ENCODE measurements around the gene KDM5B.

The KDM5B gene

GRCh38 chr1:202815120-202815519 lies 6.9 kb upstream of the KDM5B start:
- TF ChIP-seq, protein P1, sequence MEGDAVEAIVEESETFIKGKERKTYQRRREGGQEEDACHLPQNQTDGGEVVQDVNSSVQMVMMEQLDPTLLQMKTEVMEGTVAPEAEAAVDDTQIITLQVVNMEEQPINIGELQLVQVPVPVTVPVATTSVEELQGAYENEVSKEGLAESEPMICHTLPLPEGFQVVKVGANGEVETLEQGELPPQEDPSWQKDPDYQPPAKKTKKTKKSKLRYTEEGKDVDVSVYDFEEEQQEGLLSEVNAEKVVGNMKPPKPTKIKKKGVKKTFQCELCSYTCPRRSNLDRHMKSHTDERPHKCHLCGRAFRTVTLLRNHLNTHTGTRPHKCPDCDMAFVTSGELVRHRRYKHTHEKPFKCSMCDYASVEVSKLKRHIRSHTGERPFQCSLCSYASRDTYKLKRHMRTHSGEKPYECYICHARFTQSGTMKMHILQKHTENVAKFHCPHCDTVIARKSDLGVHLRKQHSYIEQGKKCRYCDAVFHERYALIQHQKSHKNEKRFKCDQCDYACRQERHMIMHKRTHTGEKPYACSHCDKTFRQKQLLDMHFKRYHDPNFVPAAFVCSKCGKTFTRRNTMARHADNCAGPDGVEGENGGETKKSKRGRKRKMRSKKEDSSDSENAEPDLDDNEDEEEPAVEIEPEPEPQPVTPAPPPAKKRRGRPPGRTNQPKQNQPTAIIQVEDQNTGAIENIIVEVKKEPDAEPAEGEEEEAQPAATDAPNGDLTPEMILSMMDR (IDR thresholded peaks at IDR 0.05; ENCODE audit: low read depth, low read length, missing control alignments): no peak
- H3K4me3 ChIP-seq (ENCODE audit: low read depth, low read length): no peak overlapping the region
- DNase-seq (ENCODE audit: low read depth): no peak

GRCh38 chr1:202812176-202813026 lies 4.2 kb upstream of the KDM5B start:
- TF ChIP-seq, protein P1 (IDR thresholded peaks at IDR 0.05; ENCODE audit: low read depth, low read length, missing control alignments): no peak
- no peak for DNase-seq (ENCODE audit: low read depth)
- H3K4me3 ChIP-seq (ENCODE audit: low read depth, low read length): no peak overlapping the region

DNA sequence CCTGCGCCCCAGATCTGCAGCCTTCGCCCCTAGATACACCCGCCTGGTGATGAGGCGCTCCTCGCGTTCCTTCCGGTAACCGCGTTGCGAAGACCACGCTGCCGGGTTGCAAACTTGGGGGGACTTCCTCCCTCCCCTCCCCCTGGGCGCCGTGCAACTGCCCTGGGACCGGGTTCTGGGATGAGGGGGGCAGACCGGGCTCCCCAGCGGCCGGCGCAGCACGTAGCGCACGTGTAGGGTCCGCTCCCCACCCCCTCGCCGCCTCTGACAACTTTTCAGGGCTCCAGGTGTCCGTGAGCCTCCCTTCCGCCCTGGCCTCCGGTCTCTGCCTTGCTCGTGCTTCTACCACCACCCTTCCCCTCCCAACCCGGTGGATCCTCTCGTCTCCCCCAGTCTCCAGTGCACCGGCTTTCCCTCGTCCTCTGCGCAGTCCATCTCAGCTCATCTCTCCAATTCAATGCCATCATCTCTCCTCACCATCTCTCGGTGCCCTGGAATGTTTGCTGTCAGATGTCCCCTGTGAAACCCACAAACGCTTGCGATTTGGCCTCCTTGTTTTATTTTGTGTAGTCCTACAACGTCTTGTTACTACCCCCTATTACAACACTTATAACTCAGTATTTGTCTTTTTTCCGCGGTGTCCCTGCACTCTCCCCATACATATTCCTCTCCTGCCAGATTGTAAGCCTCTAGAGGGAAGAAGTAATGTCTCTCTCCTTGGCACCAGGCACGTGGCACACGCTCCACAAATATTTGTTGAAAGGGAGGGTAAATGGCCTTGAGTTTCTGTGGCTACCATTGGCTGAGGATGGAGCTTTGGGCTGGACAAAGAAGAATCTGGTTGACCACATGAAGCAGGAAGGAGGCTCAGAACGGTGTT lies 3.3 kb upstream of the KDM5B start:
- H3K4me3 ChIP-seq (ENCODE audit: low read depth, low read length): peak overlapping the region; percentile 67
- DNase-seq (ENCODE audit: low read depth): no peak
- TF ChIP-seq, protein P1 (IDR thresholded peaks at IDR 0.05; ENCODE audit: low read depth, low read length, missing control alignments): no peak

DNA sequence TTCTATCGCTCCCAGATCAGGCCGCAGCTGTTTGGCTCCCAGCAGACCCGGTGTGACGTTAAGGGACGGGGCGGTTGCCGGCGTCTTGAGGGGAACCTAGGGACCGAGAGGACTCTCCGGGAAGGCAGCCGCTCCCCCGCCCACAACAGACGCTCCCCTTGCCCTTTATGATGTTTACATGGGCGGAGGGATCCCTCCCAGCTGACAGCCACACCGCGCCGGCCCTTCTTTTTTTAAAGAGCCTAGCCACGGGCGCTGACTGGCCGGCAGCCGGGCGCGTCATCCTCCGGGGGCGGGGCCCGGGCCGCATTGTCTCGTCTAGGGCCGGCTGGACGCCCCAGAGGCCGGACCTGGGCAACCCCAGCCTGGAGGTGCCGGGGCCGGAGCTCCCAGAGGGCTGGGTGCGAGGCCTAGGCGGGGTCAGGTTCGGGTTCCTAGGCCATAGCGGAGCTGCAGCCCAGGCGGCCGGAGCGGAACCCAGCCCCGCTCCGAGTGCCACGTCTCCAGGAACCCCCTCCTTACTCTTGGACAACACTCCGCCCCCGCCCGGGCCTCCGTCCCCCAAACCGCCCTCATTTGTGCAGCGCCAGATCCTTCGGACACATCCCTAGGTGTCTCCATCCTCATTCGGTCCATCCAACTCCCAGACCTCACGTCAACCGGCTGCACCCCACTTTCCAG lies 2.5 kb upstream of the KDM5B start, which contains the start of gene PCAT6:
Gene PCAT6 (plus strand): TSS at position 340 of the 681 bp plus-strand sequence.
- H3K4me3 ChIP-seq (ENCODE audit: low read depth, low read length): peak within 1 kb of the TSS; percentile 67
- TF ChIP-seq, protein P1 (IDR thresholded peaks at IDR 0.05; ENCODE audit: low read depth, low read length, missing control alignments): no peak
- DNase-seq (ENCODE audit: low read depth): peak; percentile 55

- H3K4me3 ChIP-seq (ENCODE audit: low read depth, low read length): peak overlapping the region; percentile 67
- no peak for DNase-seq (ENCODE audit: low read depth)
- TF ChIP-seq, protein P1 (IDR thresholded peaks at IDR 0.05; ENCODE audit: low read depth, low read length, missing control alignments): no peak
Measured at GRCh38 chr1:202810193-202810614, 2.0 kb upstream of the KDM5B start.

- no peak overlapping the region for H3K4me3 ChIP-seq (ENCODE audit: low read depth, low read length)
- DNase-seq (ENCODE audit: low read depth): no peak
- TF ChIP-seq, protein P1 (IDR thresholded peaks at IDR 0.05; ENCODE audit: low read depth, low read length, missing control alignments): no peak
Measured at GRCh38 chr1:202809597-202810159, 1.5 kb upstream of the KDM5B start.
